K562 (cell line): ENCODE results near the gene SRCAP. TPM values are rescaled to one million over a fixed set of nuclear protein-coding genes. Genes with fewer than 3 reads are reported as not detected.

Experiments used
- CBX5 ChIP-seq: IDR thresholded peaks from 2 replicates; pipeline ENCODE4 v1.6.1; 2014; ENCODE audit warnings: low read depth, borderline replicate concordance
- ESRRA ChIP-seq: fragments of 450-650 bp; IDR thresholded peaks from 2 replicates; pipeline ENCODE4 v1.6.1; 2014; ENCODE audit warnings: low read depth, mild to moderate bottlenecking, moderate library complexity, borderline replicate concordance
- ETV5 ChIP-seq: sonication (generic); formaldehyde crosslinking; IDR thresholded peaks from 2 replicates; pipeline ENCODE4 v1.4.0; 2020; ENCODE audit warnings: low read depth, mild to moderate bottlenecking, missing genetic modification reagents
- GABPB1 ChIP-seq: sonication (generic); formaldehyde crosslinking; IDR thresholded peaks from 2 replicates; pipeline ENCODE4 v1.8.0; 2022; ENCODE audit warnings: mild to moderate bottlenecking, missing genetic modification reagents
- GATAD2A ChIP-seq: fragments of 450-650 bp; IDR thresholded peaks from 2 replicates; pipeline ENCODE4 v1.6.1; 2017
- GTF2F1 ChIP-seq: IDR thresholded peaks from 2 replicates; pipeline ENCODE4 v1.6.1; 2011; ENCODE audit warnings: low read depth, low read length, improper control_type of control experiment
- MYC ChIP-seq, 2 experiments: fragments of 250-450 bp in 1 of 2; sonication (Bioruptor Pico) in 1 of 2; IDR thresholded peaks; 2 replicates each; pipeline versions ENCODE4 v1.5.1 to v1.6.1; 2012 to 2021; ENCODE audit warnings: low read depth in 2 of 2, borderline replicate concordance in 1 of 2, improper control_type of control experiment in 1 of 2, low read length in 1 of 2, mild to moderate bottlenecking in 1 of 2, moderate library complexity in 1 of 2
- NFIC ChIP-seq: fragments of 450-650 bp; IDR thresholded peaks from 2 replicates; pipeline ENCODE4 v1.6.1; 2017; ENCODE audit warnings: mild to moderate bottlenecking, inconsistent platforms
- NR4A1 ChIP-seq, 2 experiments: fragments of 250-450 bp in 1 of 2; fragments of 450-650 bp in 1 of 2; sonication (Bioruptor Pico) in 1 of 2; IDR thresholded peaks; 2 replicates each; pipeline versions ENCODE4 v1.4.0 to v1.6.1; 2016 to 2020; ENCODE audit warnings: mild to moderate bottlenecking in 2 of 2, missing compliant biosample characterization in 1 of 2, missing genetic modification characterization in 1 of 2, moderate library complexity in 1 of 2
- PHB ChIP-seq: fragments of 250-450 bp; sonication (Bioruptor Pico); IDR thresholded peaks from 2 replicates; pipeline ENCODE4 v1.5.0; 2021
- PPARD ChIP-seq: fragments of 250-450 bp; sonication (Bioruptor Pico); IDR thresholded peaks from 2 replicates; pipeline ENCODE4 v1.8.0; 2022; ENCODE audit warnings: inconsistent platforms, mild to moderate bottlenecking, moderate library complexity
- RHOXF2B ChIP-seq: fragments of 250-450 bp; sonication (Bioruptor Pico); conservative IDR thresholded peaks from 2 replicates; pipeline ENCODE4 v1.5.1; 2021
- SIX5 ChIP-seq, 2 experiments: IDR thresholded peaks; 2 replicates each; pipeline ENCODE4 v1.6.1; 2011; ENCODE audit warnings: low read length in 2 of 2, borderline replicate concordance in 1 of 2, low read depth in 1 of 2, mild to moderate bottlenecking in 1 of 2, moderate library complexity in 1 of 2; ENCODE audit not compliant: insufficient read depth in 1 of 2
- TAF7 ChIP-seq: fragments of 450-650 bp; IDR thresholded peaks from 2 replicates; pipeline ENCODE4 v1.6.1; 2016; ENCODE audit warnings: missing genetic modification characterization, missing compliant biosample characterization
- polyA plus RNA-seq, 8 experiments: library from polyadenylated mRNA; depleted of rRNA in 4 of 8; stranded (reverse) in 5 of 8; unstranded in 3 of 8; fragments of >200 nt; fragmentation: Nextera tagmentation in 2 of 8; fragmentation: Illumina TruSeq in 1 of 8; extraction: Ambion mirVana in 2 of 8; extraction: Trizol in 1 of 8; gene quantifications; 2 replicates each; pipeline versions ENCODE4 v1.2.1 to v1.2.3, GENCODE V29; 2011 to 2014; ENCODE audit warnings: inconsistent platforms in 1 of 8, missing spikeins in 1 of 8
- total RNA-seq, 7 experiments: library from RNA; depleted of rRNA in 6 of 7; stranded (reverse); fragments of >200 nt in 6 of 7; fragmentation: Illumina TruSeq in 2 of 7; extraction: Trizol in 2 of 7; gene quantifications; 2 replicates each; pipeline versions ENCODE4 v1.2.1 to v1.2.3, GENCODE V29; 2011 to 2021; ENCODE audit warnings: low replicate concordance in 1 of 7
- TF ChIP-seq, protein P1 (sequence below): fragments of 450-650 bp; IDR thresholded peaks from 2 replicates; pipeline ENCODE4 v1.7.1; 2018; ENCODE audit warnings: mild to moderate bottlenecking, low read depth; ENCODE audit not compliant: partially characterized antibody
- TF ChIP-seq, protein P2 (sequence below): sonication (generic); formaldehyde crosslinking; IDR thresholded peaks from 2 replicates; pipeline ENCODE4 v1.8.1; 2023; ENCODE audit warnings: mild to moderate bottlenecking, missing genetic modification reagents
- TF ChIP-seq, protein P3 (sequence below): fragments of 250-450 bp; sonication (Bioruptor Pico); IDR thresholded peaks from 2 replicates; pipeline ENCODE4 v1.8.0; 2021; ENCODE audit warnings: moderate library complexity, mild to moderate bottlenecking, inconsistent platforms
- TF ChIP-seq, protein P4 (sequence below): fragments of 250-450 bp; sonication (Bioruptor Pico); IDR thresholded peaks from 2 replicates; pipeline ENCODE4 v1.8.0; 2022; ENCODE audit warnings: inconsistent platforms, mild to moderate bottlenecking, moderate library complexity, borderline replicate concordance

Gene SRCAP
- total and polyA plus RNA-seq, 9 of the 15 experiments (the other 6 are each of a cell fraction or from before 2014, with no cell fraction given): 0.21 to 62.6 (median 5.8) TPM

DNA sequence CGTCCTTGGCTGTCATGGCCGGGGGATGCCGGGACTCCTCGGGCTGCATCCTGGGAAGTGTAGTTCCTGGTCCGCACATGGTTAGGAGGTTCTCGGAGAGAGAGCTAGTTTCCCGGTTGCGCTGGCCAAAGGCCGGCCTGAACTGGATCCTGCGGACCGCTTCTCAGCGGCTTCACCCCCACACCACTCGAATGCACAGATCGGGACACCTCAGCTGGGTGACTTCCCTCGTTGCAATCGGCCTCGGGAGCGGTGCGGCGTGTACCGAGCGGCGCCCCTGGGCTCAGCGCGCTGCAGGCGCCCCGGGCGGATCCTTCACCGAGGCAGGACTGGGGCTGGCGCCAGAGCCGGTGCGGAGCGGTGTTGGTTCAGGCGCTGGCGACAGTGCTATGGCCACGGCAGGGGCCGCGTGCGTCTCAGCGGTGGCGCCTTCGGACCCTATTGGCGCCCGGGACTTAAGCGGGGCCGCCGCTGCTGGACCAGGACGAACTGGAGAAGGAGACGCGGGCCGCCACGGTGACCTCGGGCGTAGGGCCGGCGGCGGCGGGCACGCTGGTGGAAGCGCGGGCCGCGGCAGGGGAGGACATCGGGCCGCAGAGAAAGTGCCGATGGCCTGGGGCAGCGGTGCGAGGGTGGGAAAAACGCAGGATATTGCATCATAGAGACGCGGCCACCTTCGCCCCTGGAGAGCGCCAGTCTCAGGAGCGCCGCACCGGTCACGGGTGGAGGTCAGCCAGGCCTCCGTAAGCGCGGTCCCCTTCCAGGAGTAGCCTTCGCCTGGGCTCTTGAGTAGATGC lies 76.6 kb downstream of the SRCAP start (continued):
- TF ChIP-seq, protein P1, sequence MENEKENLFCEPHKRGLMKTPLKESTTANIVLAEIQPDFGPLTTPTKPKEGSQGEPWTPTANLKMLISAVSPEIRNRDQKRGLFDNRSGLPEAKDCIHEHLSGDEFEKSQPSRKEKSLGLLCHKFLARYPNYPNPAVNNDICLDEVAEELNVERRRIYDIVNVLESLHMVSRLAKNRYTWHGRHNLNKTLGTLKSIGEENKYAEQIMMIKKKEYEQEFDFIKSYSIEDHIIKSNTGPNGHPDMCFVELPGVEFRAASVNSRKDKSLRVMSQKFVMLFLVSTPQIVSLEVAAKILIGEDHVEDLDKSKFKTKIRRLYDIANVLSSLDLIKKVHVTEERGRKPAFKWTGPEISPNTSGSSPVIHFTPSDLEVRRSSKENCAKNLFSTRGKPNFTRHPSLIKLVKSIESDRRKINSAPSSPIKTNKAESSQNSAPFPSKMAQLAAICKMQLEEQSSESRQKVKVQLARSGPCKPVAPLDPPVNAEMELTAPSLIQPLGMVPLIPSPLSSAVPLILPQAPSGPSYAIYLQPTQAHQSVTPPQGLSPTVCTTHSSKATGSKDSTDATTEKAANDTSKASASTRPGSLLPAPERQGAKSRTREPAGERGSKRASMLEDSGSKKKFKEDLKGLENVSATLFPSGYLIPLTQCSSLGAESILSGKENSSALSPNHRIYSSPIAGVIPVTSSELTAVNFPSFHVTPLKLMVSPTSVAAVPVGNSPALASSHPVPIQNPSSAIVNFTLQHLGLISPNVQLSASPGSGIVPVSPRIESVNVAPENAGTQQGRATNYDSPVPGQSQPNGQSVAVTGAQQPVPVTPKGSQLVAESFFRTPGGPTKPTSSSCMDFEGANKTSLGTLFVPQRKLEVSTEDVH: peak; percentile 60
- TF ChIP-seq ESRRA (peak; percentile 98), PPARD (no peak), MYC (IDR thresholded peaks at IDR 0.05; ENCODE audit: low read depth, low read length) (peak; percentile 99), MYC (CRISPR knock-in tag; IDR thresholded peaks at IDR 0.05; ENCODE audit: borderline replicate concordance, low read depth) (peak; percentile 97; the same call in 1 of the 2 replicates), ETV5 (CRISPR knock-in tag) (peak; percentile 89), NFIC (peak; percentile 28; the same call in 1 of the 2 replicates), TAF7 (tag) (peak; percentile 59; the same call in 1 of the 2 replicates), PHB (CRISPR knock-in tag) (peak; percentile 91), GTF2F1 (no peak; the same call in 1 of the 2 replicates), SIX5 (IDR thresholded peaks at IDR 0.05; ENCODE audit: borderline replicate concordance in 1 of 2, insufficient read depth in 1 of 2, low read depth in 1 of 2, low read length in 2 of 2) (peak; percentile 86 to 91), CBX5 (no peak), GABPB1 (CRISPR knock-in tag) (peak; percentile 88), GATAD2A (0 out of 2 replicates have a peak, but pooled peaks have one; percentile 39), RHOXF2B (CRISPR knock-in tag) (peak; percentile 51; the same call in 1 of the 2 replicates), NR4A1 (CRISPR knock-in tag; IDR thresholded peaks at IDR 0.05) (peak; percentile 55; the same call in 1 of the 2 replicates), NR4A1 (tag; IDR thresholded peaks at IDR 0.05) (peak; percentile 71; the same call in 1 of the 2 replicates)
- TF ChIP-seq, protein P2, sequence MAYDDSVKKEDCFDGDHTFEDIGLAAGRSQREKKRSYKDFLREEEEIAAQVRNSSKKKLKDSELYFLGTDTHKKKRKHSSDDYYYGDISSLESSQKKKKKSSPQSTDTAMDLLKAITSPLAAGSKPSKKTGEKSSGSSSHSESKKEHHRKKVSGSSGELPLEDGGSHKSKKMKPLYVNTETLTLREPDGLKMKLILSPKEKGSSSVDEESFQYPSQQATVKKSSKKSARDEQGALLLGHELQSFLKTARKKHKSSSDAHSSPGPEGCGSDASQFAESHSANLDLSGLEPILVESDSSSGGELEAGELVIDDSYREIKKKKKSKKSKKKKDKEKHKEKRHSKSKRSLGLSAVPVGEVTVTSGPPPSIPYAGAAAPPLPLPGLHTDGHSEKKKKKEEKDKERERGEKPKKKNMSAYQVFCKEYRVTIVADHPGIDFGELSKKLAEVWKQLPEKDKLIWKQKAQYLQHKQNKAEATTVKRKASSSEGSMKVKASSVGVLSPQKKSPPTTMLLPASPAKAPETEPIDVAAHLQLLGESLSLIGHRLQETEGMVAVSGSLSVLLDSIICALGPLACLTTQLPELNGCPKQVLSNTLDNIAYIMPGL: peak; percentile 80
- TF ChIP-seq, protein P3, sequence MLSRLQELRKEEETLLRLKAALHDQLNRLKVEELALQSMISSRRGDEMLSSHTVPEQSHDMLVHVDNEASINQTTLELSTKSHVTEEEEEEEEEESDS (CRISPR knock-in tag): no peak
- TF ChIP-seq, protein P4, sequence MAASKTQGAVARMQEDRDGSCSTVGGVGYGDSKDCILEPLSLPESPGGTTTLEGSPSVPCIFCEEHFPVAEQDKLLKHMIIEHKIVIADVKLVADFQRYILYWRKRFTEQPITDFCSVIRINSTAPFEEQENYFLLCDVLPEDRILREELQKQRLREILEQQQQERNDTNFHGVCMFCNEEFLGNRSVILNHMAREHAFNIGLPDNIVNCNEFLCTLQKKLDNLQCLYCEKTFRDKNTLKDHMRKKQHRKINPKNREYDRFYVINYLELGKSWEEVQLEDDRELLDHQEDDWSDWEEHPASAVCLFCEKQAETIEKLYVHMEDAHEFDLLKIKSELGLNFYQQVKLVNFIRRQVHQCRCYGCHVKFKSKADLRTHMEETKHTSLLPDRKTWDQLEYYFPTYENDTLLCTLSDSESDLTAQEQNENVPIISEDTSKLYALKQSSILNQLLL (CRISPR knock-in tag): no peak
